Measurements from ENCODE around the gene NAT8. TPM values are rescaled to one million over a fixed set of nuclear protein-coding genes. Genes with fewer than 3 reads are reported as not detected.
"Not testable (repeated sequence)": the region's sequence is repeated elsewhere in the genome, so short reads cannot be mapped to it uniquely, and the experiment has no call there.

NAT8 gene
- polyA plus RNA-seq (2013, experiment 1 of 2; ENCODE audit: insufficient read length), result not detected
- not detected for polyA plus RNA-seq (2013, experiment 2 of 2; ENCODE audit: insufficient read length)

DNA sequence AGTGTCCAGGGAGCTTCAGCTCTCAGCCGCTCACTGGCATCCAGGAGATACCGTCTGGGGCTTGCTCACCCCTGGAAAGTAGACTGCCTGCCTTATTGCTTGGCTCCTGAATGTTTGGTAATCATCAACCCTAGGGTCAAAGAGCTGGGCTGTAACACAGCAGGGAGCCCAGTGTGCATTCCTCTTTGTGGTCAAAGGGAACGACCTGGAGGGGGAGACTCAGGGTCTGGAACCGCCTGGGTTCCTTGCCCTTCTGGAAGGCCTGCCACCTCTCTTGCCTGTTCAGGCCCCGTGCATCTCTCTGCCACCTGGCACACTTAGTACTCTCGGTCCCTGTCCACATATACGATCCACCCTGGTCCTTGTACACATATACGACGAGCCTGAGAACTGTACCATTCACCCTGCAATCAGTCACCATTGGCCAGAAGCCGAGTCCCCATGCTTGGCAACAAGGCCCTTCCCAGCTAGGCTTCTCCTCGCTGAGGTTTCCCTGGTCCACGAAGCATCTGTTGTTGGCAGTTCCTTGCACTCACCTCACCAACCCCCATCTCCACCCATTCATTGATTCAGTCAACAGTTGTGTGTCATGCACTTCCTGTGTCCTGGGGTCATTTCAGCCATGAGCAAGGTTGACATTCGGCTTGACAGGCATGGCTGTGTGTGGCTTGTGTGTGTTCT is at the start of gene NAT8:
Gene NAT8 (minus strand): TSS at position 85 of the 681 bp plus-strand sequence. CDS start 794 bp downstream, outside the sequence.
- no peak for DNase-seq

DNA sequence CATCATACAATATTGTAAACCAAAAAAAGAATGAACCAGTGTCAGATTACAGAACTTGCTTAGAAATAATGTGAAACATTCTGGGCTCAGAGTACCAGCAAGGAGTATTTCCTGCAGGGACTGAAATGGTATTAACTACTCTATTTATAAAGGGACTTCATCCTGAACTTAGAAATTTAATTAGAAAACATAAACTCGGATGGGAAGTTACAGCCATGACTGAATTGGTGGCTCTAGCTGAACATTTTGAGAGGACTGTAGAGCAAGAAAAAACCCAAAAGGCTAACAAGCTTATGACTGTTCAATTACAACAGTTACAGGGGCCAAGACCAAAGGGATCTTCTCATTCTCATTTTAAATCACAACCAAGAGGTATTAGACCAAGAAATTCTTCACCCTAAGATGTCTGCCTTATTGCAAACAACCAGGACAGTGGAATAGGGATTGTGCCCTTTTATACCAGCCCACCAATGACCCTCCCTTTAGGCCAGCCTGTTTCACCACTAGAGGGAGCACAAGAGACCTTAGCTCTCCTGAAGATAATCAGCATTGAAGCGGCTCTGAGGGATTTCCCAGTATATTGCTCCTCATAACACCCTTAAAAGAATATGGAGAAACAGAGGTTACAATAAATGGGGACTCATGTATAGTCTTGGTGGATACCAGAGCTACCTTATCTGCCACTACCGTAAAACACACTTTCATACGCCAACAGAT is 48.3 kb upstream of the NAT8 start:
- DNase-seq, result peak; percentile 20

DNA sequence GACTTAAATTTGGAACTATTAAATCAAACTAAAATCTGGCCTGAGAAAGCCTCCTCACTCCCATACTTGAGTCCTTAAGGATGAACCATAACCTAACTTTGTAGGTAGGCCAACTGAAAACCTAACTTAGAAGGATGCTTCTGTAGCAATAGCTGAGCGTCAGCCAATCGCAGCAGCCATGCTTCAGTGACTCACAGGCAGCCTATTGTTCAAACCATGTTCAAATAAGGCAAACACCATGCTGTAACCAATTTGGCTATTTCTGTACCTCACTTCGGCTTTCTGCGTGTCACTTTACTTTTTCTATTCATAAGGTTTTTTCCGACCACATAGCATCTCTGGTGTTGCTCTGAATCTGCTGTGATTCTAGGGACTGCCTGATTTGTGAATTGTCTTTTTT is 46.3 kb upstream of the NAT8 start:
- not testable (repeated sequence) for DNase-seq

DNA sequence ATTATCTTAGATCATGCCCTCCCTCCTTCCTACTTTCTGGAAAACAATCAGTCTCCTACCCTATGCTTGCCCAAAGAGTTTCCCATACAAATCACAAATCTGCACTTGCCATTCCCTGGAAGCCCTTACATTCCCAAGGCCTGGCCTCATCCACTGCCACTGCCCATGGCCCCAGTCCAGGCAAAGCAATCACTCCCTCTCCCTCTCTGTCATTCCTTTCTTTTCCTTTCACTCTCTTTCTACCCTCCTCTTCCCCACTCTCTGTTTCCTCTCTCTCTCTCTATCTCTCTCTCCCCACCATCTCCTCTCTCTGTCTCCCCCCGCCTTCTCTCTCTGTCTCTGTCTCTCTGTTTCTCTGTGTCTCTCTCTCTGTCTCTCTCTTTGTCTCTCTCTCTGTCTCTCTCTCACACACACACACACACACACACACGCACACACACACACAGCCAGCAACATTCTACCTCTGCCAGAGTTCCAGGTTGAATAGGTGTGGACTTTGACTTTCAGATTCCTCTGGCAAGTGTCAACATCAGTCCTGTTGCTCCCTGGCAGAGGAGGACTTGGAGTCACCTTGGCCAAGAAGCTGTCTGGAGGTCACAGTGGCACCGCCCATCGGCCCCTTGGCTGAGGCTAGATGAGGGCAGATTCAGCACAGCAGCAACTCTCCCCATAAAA is 43.7 kb upstream of the NAT8 start:
- peak; percentile 5 for DNase-seq

GRCh38 chr2:73684905-73685304 is 42.7 kb upstream of the NAT8 start:
- not testable (repeated sequence) for DNase-seq

DNA sequence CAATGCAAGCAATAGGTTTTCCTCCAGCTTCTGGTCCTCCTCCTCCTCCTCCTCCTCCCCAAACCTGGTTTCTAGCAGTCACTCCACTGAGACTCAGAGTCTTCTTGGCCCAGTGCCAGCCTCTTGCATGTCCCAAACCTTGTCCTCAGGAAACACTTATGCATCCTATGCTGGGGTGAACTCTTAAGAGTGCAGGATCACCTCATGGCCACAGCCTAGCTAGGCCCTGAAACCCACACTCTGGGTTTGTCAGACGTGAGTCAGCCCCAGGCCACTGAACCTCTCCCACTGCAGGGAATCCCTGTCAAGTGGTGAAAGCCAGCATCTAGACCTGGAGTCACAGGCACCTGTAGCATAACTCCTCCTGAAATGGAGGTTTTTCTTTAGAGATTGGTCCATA is 42.1 kb upstream of the NAT8 start:
- DNase-seq, result not testable (repeated sequence)

- DNase-seq, result peak; percentile 30
Observed at GRCh38 chr2:73679951-73680571, 37.8 kb upstream of the NAT8 start.

GRCh38 chr2:73679237-73679636 is 37.0 kb upstream of the NAT8 start:
- DNase-seq, result not testable (repeated sequence)

DNA sequence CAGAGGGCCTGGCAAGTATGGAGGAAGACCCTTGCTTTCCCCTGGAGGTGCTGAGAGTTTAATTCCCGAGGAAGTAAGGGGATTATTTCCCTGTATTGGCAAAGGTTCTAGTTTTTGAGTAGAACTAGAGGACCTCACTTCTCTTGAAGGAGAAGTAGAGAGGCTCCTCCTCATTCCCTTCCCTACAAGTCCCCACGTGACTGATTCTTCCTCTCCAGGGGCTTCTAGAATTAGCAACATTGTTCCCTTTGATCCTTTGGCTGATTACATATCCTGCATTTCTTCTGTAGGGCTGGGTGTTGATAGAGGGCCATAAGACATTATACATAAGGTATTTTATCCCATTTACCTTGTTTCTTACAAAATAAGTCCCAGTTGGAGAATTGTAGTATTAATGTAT is 35.8 kb upstream of the NAT8 start:
- not testable (repeated sequence) for DNase-seq

GRCh38 chr2:73676211-73676610 is 34.0 kb upstream of the NAT8 start:
- not testable (repeated sequence) for DNase-seq

DNA sequence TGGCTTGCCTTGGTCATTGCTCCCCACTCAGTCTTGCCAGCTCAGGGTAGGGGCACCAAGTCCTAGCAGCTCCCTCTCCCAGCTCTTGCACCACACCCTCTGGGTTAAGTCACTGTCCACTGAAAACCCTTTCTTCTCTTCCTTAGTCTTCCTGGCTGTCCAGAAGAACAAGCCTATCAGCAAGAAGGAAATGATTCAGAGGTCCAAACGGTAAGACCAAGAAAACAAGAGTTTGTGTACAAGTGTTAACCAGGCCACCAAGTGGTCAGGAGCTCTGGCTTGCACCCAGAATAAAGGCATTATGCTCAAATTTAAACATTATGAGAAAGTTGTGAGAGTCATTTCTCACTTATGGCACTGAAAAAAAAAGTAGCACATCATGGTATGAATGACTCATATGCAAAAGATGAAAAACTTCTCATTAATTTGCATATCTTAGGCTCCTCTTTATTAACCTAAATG is 32.5 kb upstream of the NAT8 start:
- DNase-seq, result not testable (repeated sequence)

- not testable (repeated sequence) for DNase-seq
Observed at GRCh38 chr2:73669976-73670375, 27.8 kb upstream of the NAT8 start.

DNA sequence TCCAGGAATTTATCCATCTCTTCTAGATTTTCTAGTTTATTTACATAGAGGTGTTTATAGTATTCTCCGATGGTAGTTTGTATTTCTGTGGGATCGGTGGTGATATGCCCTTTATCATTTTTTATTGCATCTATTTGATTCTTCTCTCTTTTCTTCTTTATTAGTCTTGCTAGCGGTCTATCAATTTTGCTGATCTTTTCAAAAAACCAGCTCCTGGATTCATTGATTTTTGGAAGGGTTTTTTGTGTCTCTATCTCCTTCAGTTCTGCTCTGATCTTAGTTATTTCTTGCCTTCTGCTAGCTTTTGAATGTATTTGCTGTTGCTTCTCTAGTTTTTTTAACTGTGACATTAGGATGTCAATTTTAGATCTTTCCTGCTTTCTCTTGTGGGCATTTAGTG is 25.0 kb upstream of the NAT8 start:
- not testable (repeated sequence) for DNase-seq

DNA sequence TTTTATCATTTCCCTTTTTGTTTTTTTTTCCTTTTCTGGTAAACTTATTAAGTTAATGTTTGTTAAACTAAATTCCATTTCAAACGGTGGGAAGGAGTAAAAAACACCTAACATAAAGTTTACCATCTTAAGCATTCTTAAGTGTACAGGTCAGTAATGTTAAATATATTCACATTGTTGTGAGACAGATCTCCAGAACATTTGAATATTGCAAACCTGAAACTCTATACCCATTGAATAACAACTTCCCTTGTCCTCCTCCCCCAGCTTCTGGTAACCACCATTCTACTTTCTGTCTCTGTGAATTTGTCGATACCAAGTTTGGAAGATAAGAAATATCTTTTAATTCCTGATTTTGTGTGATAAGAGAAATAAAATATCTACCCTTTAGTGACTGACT is 12.0 kb upstream of the NAT8 start:
- DNase-seq, result no peak

- no peak for DNase-seq
Observed at GRCh38 chr2:73652348-73652747, 10.1 kb upstream of the NAT8 start.

DNA sequence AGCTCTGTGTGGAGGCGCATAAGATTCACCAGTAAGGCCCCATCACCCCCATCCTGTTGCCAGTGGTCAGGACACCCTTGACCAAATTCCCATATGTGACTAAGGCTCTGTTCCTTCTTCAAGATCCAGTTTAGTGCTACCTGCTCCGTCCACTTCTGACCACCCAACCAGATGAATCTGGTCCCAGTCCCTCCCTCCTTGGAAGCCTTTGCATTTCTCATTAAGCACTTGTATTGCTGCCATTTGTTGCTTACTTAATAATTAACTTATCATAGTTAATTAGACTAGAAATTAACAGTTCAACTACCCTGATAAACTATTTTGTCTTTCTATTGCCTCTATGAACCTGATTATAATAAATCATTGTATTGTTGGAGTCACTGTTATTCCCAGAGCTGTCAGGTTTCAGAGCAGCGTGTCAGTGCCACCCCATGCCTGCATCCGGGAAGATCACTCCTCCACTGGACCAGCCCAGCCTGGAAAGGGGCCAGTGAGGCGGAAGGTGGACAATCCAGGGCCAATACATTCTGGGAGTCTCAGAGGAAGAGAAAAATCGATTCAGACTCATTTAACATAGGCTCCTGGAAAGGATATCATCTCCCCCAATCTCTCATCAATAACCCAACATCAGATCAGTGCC is 9.5 kb upstream of the NAT8 start:
- DNase-seq, result no peak

GRCh38 chr2:73647690-73648089 is 5.5 kb upstream of the NAT8 start:
- DNase-seq, result not testable (repeated sequence)

DNA sequence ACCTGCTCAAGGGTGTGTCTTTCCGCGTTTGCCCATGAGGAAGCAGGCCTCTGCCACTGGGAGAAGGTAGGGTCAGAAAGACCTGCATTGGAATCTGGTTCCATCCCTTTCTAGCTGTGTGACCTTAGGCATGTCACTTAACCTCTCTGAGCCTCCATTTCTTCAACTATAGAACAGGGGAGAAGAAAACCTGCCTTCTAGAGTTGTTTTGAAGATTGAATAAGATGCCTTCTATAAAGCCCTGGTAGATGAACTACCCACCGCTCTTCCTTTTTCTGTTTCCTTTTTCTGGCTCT is 507 bp downstream of the NAT8 start:
- no peak for DNase-seq

GRCh38 chr2:73640946-73641766 is 1.1 kb downstream of the NAT8 start:
- DNase-seq, result no peak

DNA sequence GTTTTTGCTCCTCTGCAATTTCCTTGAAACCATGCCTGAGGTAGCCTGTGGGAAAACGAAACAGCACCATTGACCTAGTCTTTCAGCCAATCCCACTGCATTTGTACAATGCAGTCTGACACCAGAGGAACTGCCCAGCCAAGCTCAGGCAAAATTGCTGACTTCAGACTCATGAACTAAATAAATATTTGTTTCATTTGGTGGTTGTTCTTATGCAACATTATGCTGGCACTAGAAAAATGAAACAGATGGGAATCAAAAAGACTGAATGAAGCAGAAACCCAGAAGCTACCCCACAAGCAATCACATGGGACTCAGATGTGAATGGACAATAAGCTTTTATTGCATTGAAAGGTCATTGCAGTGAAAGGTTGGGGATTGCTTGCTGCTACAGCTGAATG is 1.7 kb downstream of the NAT8 start:
- DNase-seq, result no peak

DNA sequence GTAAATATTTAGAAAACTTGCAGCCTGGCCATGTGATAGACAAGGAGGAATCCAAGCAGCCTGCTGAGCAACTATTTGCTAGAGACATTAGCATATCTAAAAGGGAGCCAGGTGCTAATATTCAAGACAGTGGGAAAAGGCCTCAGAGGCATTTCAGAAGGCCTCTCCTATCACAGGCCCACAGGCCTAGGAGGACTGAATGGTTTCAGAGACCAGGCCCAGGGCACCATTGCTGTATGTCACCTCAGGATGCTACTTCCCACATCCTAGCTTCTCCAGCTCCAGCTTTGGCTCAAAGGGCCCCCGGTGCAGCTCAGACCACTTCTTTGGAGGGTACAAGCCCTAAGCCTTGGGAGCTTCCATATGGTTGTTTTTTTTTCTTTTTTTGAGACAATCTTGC is 3.8 kb downstream of the NAT8 start:
- no peak for DNase-seq

GRCh38 chr2:73636977-73637376 is 5.2 kb downstream of the NAT8 start:
- DNase-seq, result not testable (repeated sequence)
